D341Med (cell line): ENCODE results near the gene RNF208.

Experiments
- DNase-seq: peaks from one replicate; pipeline ENCODE4 v3.0.0; 2012; ENCODE audit warnings: low spot score

RNF208 gene

GRCh38 chr9:137213160-137214060 is 8.6 kb downstream of the RNF208 start:
- no peak for DNase-seq

- DNase-seq, result no peak
These were observed 9.5 kb downstream of the RNF208 start for GRCh38 chr9:137212520-137212919.

- DNase-seq, result no peak
These were observed 10.5 kb downstream of the RNF208 start for GRCh38 chr9:137211532-137211931.

GRCh38 chr9:137206602-137207001 is 15.4 kb downstream of the RNF208 start:
- DNase-seq, result no peak

- peak; percentile 96 for DNase-seq
These were observed 16.6 kb downstream of the RNF208 start, which contains the start of the genes NDOR1 and TMEM203 for GRCh38 chr9:137205126-137206069. Gene NDOR1, plus strand, starts transcription at chr9:137205700. Its CDS starts 78 bp downstream, at chr9:137205778. Gene TMEM203, minus strand, starts transcription at chr9:137205648. Its CDS starts 234 bp downstream, at chr9:137205414.

- DNase-seq, result no peak
These were observed 17.3 kb downstream of the RNF208 start for GRCh38 chr9:137204731-137205125.

GRCh38 chr9:137202966-137203365 is 19.1 kb downstream of the RNF208 start:
- DNase-seq, result no peak

GRCh38 chr9:137201205-137201868 is 20.7 kb downstream of the RNF208 start:
- no peak for DNase-seq

GRCh38 chr9:137200311-137201204 is 21.5 kb downstream of the RNF208 start, which contains the start of gene TPRN:
Gene TPRN, minus strand, starts transcription at chr9:137200741. Its CDS starts 30 bp downstream, at chr9:137200711.
- DNase-seq, result peak; percentile 99

- DNase-seq, result no peak
These were observed 22.5 kb downstream of the RNF208 start for GRCh38 chr9:137199411-137200121.

- no peak for DNase-seq
These were observed 23.1 kb downstream of the RNF208 start for GRCh38 chr9:137198902-137199283.

GRCh38 chr9:137198051-137198901 is 23.8 kb downstream of the RNF208 start:
- no peak for DNase-seq

GRCh38 chr9:137195525-137196220 is 26.4 kb downstream of the RNF208 start:
- DNase-seq, result peak; percentile 70

GRCh38 chr9:137194909-137195308 is 27.1 kb downstream of the RNF208 start:
- DNase-seq, result no peak

- DNase-seq, result peak; percentile 73
These were observed 27.7 kb downstream of the RNF208 start for GRCh38 chr9:137194388-137194787.

GRCh38 chr9:137193771-137194170 is 28.3 kb downstream of the RNF208 start:
- no peak for DNase-seq

GRCh38 chr9:137192859-137193258 is 29.2 kb downstream of the RNF208 start:
- DNase-seq, result no peak

- DNase-seq, result no peak
These were observed 29.6 kb downstream of the RNF208 start for GRCh38 chr9:137192448-137192780.
